HG02610 (cell line): ENCODE measurements around the gene PAQR5.
"Not testable (repeated sequence)": the region's sequence is repeated elsewhere in the genome, so short reads cannot be mapped to it uniquely, and the experiment has no call there.

Source experiments
- ATAC-seq: cut with Tn5 transposase; IDR thresholded peaks from one replicate; pipeline ENCODE4 v1.9.1; 2021; ENCODE audit warnings: mild to moderate bottlenecking, moderate library complexity; ENCODE audit not compliant: unreplicated experiment

PAQR5 gene

GRCh38 chr15:69314736-69315135 lies 16.0 kb downstream of the PAQR5 start:
- ATAC-seq = no peak

DNA sequence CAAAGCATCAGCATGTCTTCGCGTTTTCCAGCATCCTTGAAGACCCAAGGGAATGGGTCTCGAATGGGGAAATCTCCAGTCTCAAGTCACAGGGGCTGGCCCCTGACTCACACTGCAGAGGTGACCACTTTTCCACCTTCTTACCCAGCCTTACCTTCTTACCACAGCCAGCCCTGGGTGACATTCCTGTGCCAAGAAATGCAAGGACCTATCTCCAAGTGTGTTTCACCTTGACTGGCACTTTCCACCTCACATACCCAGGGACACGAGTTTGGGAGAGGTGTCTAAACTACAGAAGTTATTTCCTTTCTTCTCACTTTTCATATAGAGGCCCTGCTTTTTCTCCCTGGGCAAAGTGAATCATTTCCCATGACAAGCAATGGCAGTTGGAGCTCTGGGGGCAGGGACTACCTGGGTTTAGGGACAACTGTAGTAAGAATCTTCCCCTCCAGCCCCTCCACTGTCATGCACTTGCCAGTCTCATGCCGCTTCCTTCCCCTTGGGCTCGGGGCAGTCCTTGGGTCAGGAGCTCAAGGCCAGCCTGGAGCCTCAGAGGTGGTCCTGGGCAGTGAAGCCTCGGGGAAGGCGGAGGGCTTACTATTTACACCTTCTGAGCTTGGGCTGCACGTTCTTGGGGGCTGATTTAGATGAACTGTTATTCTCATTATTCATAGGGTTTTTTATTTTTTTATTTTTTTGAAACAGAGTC lies 16.8 kb downstream of the PAQR5 start:
- ATAC-seq = no peak

DNA sequence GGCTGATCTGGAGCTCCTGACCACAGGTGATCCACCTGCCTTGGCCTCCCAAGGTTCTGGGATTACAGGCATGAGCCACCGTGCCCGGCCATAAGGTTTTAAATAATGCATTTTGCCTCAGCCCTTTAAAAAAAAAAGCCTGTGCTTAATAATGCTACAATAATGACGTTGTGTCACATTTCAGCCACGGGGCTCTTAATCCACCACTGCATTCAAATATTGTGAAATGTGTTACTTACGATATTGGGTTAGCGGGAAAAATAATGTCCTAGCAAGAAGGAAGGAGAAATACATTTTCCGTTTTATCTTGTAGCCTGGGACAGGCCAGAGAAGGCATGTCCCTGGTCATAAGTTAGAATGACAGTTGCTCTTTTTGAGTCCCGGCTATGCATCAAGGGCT lies 17.6 kb downstream of the PAQR5 start:
- ATAC-seq = no peak

GRCh38 chr15:69317392-69317841 lies 18.7 kb downstream of the PAQR5 start:
- no peak for ATAC-seq

GRCh38 chr15:69318033-69318432 lies 19.3 kb downstream of the PAQR5 start:
- no peak for ATAC-seq

- no peak for ATAC-seq
These were observed 21.0 kb downstream of the PAQR5 start for GRCh38 chr15:69319384-69320375.

DNA sequence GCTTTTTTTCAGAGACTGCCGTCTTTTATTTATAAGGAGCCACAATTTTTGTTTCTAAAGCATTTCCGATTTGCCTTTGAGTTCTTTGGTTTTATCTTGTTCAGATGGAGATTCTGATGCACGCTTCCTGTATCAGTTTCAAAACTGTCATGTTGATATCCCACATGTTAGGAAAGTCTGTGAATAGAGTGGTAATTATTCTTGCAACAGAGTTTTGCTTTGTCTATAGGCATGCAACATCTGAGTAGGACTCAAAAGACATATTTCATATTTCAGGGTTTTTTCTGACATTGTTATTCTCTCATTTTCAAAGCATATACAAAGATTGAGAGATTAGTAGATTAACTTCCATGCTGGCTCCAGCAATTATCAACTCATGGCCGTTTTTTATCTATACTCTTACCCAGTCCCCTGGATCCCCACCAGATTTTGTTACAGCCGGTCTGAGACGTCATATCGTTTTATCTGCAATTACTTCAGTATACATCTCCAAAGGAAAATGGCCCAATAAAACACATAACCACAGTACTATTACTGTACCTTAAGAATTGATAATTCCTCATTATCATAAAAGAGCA lies 22.4 kb downstream of the PAQR5 start:
- no peak for ATAC-seq

GRCh38 chr15:69323893-69324430 lies 25.2 kb downstream of the PAQR5 start:
- no peak for ATAC-seq

DNA sequence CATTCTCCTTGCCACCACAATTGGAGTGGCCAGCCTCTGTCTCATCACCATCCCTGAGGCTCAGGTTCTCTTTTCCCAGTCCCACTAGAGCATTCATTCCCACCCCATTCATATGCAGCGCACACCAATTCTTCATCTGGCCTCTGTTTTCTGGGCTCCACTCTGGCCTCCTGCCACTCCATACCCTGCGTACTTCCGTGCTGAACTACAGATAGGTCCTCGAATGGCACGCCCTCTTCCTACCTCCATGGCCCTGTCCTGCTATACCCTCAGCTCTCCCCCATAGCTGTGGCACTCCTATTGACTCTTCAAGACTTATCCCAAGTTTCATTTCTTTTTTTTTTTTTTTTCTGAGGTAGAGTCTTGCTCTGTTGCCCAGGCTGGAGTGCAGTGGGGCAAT lies 25.9 kb downstream of the PAQR5 start:
- ATAC-seq = no peak

DNA sequence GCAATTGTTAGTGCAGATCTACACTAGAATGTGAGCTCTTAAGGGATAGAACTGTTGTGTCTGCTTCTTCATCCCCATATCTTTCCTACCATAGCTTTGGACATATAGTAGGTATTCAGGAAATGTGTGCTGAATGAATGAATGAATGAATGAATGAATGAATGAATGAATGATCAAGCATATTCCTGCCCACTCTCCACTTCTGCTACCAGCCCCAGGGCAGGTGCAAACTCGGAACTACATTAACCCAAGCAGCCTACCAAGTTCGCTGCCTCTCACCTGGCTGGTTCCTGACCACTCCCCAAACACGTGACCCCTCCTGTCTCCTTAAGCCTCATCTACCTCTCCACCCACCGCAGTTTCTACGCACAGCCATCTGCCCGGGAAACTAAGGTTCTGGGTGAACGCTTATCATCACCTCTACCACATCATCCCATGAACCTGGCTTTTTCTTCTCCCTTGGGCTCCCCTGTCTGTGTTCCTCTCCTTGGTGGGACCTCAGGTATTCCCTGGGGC lies 26.8 kb downstream of the PAQR5 start:
- no peak for ATAC-seq

DNA sequence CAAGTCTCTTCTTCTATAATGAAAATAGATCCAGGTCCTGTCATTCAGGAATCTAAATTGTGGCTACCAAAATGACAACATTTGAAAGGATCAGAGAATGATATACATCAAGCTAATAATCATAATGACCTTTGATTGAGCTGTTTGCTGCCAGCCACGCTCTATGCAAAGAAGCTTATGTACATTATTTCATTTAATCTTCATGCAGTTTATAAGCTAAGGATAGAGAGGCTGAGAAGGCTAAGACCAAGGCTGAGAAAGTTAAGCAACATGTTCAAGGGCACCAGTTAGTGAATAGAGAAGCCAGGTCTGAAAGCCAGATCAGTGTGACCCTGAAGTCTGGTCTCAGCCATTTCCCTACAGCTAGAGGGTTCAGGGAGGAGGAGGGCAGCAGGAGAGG lies 29.4 kb downstream of the PAQR5 start:
- no peak for ATAC-seq

GRCh38 chr15:69328739-69329138 lies 30.0 kb downstream of the PAQR5 start:
- ATAC-seq = no peak

DNA sequence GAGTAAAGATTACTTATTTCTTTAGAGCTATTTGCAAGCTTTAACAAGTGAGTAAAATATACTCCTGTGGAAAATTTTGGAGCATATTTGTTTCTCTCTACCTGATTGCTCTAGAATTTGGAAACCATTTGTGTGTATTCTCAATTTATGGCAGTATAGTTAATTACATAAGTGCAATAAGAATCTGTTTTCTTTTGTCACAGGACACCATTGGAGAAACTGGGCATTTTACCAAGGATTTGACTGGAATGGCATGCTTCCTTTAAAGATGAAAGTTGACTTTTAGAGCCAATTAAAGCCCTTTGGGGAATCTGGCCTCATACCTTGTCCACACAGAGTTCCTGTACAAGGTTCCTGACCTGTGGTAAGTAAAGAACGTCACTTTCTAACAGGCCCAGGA lies 38.4 kb downstream of the PAQR5 start:
- no peak for ATAC-seq

- ATAC-seq = no peak
These were observed 40.0 kb downstream of the PAQR5 start for GRCh38 chr15:69338535-69339213.

- not testable (repeated sequence) for ATAC-seq
These were observed 40.5 kb downstream of the PAQR5 start for GRCh38 chr15:69339214-69339543.

GRCh38 chr15:69340243-69340900 lies 41.7 kb downstream of the PAQR5 start:
- ATAC-seq = no peak

GRCh38 chr15:69341356-69341755 lies 42.6 kb downstream of the PAQR5 start:
- no peak for ATAC-seq

DNA sequence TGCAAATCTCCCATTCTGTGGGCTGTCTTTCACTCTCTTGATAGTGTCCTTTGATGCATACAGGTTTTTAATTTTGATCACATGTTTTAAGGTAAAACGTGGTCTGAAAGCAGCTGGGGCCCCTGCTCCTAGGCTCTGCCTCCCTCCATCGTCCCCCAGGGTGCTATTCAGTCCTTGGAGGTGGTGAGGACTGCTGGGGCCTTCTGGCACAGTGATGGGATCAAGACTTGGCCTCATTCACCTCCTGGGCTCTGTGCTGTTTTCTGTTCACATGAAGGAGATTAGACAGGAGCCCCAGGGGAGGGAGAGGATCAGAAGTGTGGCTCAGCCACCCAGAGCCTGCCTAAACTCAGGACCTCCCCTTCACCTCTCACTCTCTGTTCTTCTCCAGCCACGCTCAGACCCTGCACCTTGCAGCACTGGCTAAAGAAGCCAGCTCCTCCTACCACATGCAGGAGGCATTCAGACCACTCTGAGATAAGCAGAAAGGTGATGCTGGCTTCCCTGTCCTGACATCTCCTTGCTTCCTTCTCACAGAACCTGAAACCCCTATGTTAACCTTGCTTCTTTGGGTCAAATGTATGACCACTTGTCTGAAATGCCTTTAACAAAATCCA lies 43.9 kb downstream of the PAQR5 start:
- no peak for ATAC-seq

DNA sequence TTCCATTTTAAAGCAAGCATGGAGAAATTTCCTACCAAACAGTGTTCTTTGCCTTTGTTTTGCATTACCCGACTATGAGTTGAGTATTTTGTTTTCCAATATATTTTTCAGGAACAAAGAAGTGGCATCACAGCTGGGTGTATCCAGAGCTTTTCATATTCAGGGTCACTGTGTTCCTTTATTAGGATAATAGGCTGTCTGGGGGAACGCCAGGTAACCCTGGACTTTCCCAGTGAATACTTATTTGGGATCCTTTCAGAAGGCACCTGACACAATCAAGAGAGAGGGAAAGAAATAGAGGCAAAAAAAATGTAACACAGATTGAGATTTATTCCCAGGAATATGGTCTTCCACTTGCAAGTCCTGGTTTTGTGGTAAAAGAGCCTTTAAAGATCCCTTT lies 44.4 kb downstream of the PAQR5 start:
- no peak for ATAC-seq

GRCh38 chr15:69344238-69344637 lies 45.5 kb downstream of the PAQR5 start:
- ATAC-seq = no peak
